ENCODE data around the gene BRD9.

- TF ChIP-seq POLR2A (IDR thresholded peaks at IDR 0.05; ENCODE audit: low read depth) (no peak), CTCF (IDR thresholded peaks at IDR 0.05) (no peak), EP300 (IDR thresholded peaks at IDR 0.05) (no peak)
Observed at GRCh38 chr5:885529-885928, 7.1 kb downstream of the BRD9 start.

All from esophagus muscularis mucosa (tissue), 4 donors.